GM12865 (cell line): ENCODE data around the gene GUCA2B.

ENCODE experiments used
- DNase-seq: peaks from one replicate; pipeline ENCODE4 v3.0.0; 2010; ENCODE audit warnings: low read depth
- H3K4me3 ChIP-seq: 2 replicates; pipeline ENCODE4 v1.5.1; 2011; ENCODE audit warnings: mild to moderate bottlenecking, low read depth, low read length, control low read depth
- CTCF ChIP-seq: IDR thresholded peaks from 2 replicates; pipeline ENCODE4 v1.5.1; 2011; ENCODE audit warnings: low read length, control low read depth, low read depth, inconsistent platforms; ENCODE audit not compliant: insufficient read depth; ENCODE audit errors: missing control alignments

The GUCA2B gene

GRCh38 chr1:42122408-42122807, 30.8 kb upstream of the GUCA2B start:
- DNase-seq = no peak
- TF ChIP-seq CTCF = no peak
- no peak overlapping the region for H3K4me3 ChIP-seq

GRCh38 chr1:42125552-42125951, 27.7 kb upstream of the GUCA2B start:
- H3K4me3 ChIP-seq = no peak overlapping the region

GRCh38 chr1:42127767-42128166, 25.4 kb upstream of the GUCA2B start:
- TF ChIP-seq CTCF = no peak
- no peak for DNase-seq

More at GRCh38 chr1:42125552-42125951, 27.7 kb upstream of the GUCA2B start:
- DNase-seq = no peak
- no peak for TF ChIP-seq CTCF

GRCh38 chr1:42128499-42128898, 24.7 kb upstream of the GUCA2B start:
- no peak for TF ChIP-seq CTCF
- no peak for DNase-seq

More at GRCh38 chr1:42127767-42128166, 25.4 kb upstream of the GUCA2B start:
- no peak overlapping the region for H3K4me3 ChIP-seq

GRCh38 chr1:42128964-42129363, 24.2 kb upstream of the GUCA2B start:
- TF ChIP-seq CTCF = no peak
- DNase-seq = no peak

More at GRCh38 chr1:42128499-42128898, 24.7 kb upstream of the GUCA2B start:
- H3K4me3 ChIP-seq = no peak overlapping the region

GRCh38 chr1:42130061-42130660, 23.0 kb upstream of the GUCA2B start:
- no peak overlapping the region for H3K4me3 ChIP-seq
- DNase-seq = no peak
- TF ChIP-seq CTCF = no peak

More at GRCh38 chr1:42128964-42129363, 24.2 kb upstream of the GUCA2B start:
- no peak overlapping the region for H3K4me3 ChIP-seq

GRCh38 chr1:42133390-42133789, 19.8 kb upstream of the GUCA2B start:
- no peak for DNase-seq
- no peak for TF ChIP-seq CTCF
- no peak overlapping the region for H3K4me3 ChIP-seq
